SH-SY5Y (cell line): ENCODE results near the gene CELF2.

Experiments
- GATA2 ChIP-seq: IDR thresholded peaks from 2 replicates; pipeline ENCODE4 v1.6.1; 2011; ENCODE audit warnings: mild to moderate bottlenecking, low read depth, low read length
- GATA3 ChIP-seq: IDR thresholded peaks from 2 replicates; pipeline ENCODE4 v1.6.1; 2011; ENCODE audit warnings: low read depth, mild to moderate bottlenecking, low read length, moderate library complexity

Gene CELF2

DNA sequence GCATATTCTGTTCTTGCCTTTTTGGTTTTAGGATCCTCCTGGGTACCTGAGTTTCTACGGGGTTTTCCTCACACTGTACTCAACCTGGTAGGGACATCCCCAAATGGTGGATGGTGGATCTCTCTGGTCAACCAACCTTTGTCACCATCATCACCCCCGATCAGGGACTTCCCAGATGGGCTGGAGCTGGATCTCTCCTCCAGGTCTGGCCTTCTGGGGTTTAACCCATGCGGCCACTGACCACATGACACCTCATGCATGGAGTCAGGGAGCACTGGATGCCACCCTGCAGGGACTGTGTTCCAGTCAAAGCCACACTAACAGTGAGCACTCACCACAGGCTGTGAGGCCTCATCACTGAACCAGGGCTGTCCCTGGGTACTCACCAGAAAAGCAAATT is 80.0 kb downstream of the CELF2 start:
- no peak for TF ChIP-seq GATA3
- TF ChIP-seq GATA2, result no peak

DNA sequence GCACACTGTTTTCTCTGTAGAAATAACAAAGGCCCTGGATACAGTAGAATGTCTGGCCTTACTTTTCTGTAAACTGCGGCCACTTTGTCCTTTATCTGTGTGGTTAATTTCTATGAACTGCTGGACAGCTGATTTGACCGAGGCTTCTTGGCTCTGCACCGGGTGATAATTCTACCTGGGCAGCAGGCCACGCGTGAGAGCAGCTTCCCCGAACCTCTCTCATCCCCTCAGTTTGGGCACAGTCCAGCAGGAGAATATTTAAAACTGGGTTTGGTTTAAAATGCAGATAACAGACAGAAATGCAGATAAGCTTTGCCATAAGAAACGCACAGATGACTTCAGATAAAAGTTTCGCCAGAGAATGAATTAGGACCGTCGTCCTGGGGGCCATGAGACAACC is 81.0 kb downstream of the CELF2 start:
- TF ChIP-seq GATA2 (no peak), GATA3 (no peak)

DNA sequence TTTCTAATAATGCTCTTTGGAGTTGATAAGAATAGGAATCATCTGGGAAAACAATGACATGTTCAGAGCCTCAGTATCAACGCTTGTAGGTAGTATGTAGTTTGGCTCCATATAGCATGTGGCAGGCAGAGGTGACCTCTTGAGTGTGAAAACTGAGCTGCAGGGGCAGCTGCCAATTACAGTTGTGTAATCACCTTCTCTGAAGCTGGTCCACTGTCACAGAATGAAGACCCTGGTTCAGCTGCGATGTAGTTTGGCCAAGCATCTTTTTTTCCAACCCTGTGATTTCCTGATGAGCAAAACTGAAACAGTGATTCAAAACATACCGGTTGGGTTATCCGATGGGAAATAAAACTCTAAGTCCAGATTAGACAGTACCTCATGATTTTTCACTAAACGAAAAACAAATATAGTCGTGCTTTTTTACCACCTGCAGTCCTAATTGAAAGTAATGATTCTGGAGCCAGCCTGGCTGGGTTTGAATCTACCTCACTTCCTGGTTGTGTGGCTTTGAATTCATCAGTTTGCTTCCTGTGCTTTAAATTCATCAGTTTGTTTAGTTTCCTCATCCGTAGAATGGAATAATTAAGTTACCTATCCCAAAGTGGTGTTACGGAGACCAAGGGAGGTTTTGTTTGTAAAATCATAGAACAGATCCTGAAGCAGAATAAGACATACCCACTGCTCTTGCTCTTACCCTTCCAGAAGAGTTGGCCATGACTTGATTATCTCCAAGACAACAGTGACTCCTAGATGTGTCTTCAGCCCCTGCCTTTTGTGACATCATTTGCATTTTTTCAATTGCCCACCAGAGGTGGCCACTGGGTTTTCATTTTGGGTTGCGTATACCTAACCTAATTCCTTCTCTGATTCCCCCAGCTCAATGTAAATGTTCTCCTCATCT is 87.4 kb downstream of the CELF2 start:
- no peak for TF ChIP-seq GATA3
- no peak for TF ChIP-seq GATA2

DNA sequence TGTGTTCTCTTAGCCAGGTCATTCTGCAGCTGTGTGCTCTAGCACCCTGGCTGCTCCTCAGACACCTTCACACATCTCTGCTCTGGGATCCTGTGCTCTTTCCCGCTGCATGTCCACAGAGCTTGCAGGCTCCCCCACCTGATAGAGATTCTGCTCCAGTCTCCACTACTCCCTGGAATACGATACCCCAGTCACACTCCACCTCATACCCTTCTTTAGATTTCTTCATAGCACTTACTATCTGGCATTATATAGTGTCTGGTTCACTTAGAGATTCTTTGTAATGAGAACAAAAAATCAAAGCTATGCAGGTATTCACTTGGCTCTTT is 88.0 kb downstream of the CELF2 start:
- TF ChIP-seq GATA2 (no peak), GATA3 (no peak)

- no peak for TF ChIP-seq GATA3
- no peak for TF ChIP-seq GATA2
These were observed 89.1 kb downstream of the CELF2 start for GRCh38 chr10:11106621-11107374.

GRCh38 chr10:11107948-11108347 is 90.3 kb downstream of the CELF2 start:
- TF ChIP-seq GATA2 (peak; percentile 76), GATA3 (no peak)

DNA sequence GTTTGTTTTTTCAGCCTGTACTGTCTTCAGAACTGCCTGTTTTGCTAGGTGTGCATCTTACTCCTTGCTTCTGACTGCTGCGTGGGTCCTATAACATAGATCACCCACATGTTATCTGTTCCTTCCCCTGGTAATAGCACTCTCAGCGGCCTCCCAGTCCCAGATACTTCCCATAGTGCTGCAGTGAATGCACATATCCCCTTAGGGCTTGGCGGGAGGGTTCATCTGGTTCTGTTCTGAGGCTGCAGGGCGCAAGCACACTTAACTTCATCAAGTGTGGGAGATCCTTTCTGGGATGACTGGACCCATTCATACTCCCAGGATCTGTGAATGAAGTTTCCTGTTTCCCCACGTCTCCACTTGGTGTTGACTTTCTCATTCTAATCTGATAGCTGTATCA is 90.7 kb downstream of the CELF2 start:
- TF ChIP-seq GATA3, result no peak
- TF ChIP-seq GATA2, result no peak

GRCh38 chr10:11109590-11109989 is 91.9 kb downstream of the CELF2 start:
- TF ChIP-seq GATA2 (no peak), GATA3 (no peak)

- no peak for TF ChIP-seq GATA2
- no peak for TF ChIP-seq GATA3
These were observed 92.9 kb downstream of the CELF2 start for GRCh38 chr10:11110539-11110938.

DNA sequence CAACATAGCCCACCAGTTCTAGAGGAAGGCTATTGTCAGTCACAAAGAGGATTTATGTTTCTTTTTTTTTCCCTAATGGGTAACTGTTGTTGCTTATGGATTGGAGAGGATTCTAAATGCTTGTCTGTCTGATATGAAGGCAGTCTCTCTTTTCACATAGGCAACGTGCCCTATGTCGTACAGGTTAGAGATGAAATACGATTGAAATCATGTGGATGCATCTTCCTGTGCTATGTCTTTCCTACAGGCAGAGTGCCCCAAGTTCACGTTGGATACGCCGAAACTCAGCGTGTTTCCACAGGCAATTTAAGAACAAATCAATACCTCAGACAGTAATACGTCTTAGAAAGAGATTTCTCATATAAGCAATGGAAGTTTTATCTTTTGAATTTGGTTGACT is 93.8 kb downstream of the CELF2 start:
- TF ChIP-seq GATA2 (no peak), GATA3 (no peak)

GRCh38 chr10:11112718-11113117 is 95.0 kb downstream of the CELF2 start:
- TF ChIP-seq GATA2, result no peak
- no peak for TF ChIP-seq GATA3

- TF ChIP-seq GATA3 (no peak), GATA2 (no peak)
These were observed 95.5 kb downstream of the CELF2 start for GRCh38 chr10:11113156-11113555.

- TF ChIP-seq GATA3 (no peak), GATA2 (no peak)
These were observed 96.6 kb downstream of the CELF2 start for GRCh38 chr10:11114269-11114668.

GRCh38 chr10:11115337-11115736 is 97.7 kb downstream of the CELF2 start:
- no peak for TF ChIP-seq GATA3
- no peak for TF ChIP-seq GATA2

DNA sequence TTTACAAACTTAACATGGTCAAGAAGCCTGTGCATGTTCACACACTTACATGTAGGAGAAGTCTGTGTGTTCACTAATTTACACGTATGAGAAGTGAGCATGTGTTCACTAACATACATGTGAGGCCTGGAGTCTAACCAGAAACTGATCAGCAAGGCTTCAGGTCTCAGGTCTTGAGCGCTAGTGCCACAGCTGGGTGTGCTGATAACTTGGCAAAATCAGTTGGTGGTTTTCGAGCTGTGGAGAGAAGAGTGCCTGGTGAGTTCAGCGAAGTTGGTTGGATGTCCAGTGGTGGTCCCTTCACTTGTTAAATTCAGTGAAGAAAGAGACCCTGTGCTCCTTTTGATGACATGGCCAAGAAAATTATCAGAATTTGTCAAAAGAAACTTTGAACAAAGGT is 98.7 kb downstream of the CELF2 start:
- no peak for TF ChIP-seq GATA3
- no peak for TF ChIP-seq GATA2
